GM18517 (cell line): ENCODE results near the gene ALG6.
"Not testable (repeated sequence)": the region's sequence is repeated elsewhere in the genome, so short reads cannot be mapped to it uniquely, and the experiment has no call there.

Experiments
- ATAC-seq: cut with Tn5 transposase; IDR thresholded peaks from one replicate; pipeline ENCODE4 v1.9.1; 2021; ENCODE audit warnings: mild to moderate bottlenecking, moderate library complexity; ENCODE audit not compliant: unreplicated experiment

Gene ALG6

DNA sequence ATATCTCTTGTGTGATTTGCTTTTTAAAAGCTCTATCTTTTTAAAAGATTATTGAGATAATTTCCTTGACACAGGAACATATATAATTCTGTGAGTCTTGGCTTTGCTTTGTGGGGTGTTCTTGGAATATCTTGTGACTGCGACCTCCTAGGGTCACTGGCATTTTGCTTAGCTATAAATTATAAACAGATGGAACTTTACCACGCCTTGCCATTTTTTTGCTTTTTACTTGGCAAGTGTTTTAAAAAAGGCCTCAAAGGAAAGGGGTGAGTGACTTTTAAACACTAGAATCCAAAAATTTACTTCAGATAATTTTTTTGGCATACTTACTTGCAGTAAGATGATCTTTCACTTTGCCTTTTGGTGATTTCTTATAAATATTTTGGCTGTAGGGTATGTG, 43.6 kb downstream of the ALG6 start:
- no peak for ATAC-seq

DNA sequence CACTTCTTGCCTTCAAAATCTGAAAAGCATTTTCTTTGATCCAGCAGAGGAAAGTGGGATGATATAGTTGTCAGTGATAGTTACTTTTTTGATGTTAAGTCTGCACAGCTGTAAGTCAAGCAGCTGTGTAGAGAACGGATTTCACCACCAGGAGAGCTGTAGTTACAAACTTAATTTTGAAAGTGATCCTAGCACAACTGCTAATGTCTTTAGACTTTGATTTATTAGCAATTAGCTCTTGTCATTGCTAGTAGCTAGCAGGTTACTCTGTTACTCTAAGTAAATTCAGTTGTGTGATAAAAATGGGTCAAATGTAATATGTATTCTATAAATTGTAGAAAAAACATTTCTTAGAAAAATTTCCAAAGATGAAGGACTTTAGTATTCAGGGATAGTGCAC, 46.0 kb downstream of the ALG6 start:
- ATAC-seq: no peak

DNA sequence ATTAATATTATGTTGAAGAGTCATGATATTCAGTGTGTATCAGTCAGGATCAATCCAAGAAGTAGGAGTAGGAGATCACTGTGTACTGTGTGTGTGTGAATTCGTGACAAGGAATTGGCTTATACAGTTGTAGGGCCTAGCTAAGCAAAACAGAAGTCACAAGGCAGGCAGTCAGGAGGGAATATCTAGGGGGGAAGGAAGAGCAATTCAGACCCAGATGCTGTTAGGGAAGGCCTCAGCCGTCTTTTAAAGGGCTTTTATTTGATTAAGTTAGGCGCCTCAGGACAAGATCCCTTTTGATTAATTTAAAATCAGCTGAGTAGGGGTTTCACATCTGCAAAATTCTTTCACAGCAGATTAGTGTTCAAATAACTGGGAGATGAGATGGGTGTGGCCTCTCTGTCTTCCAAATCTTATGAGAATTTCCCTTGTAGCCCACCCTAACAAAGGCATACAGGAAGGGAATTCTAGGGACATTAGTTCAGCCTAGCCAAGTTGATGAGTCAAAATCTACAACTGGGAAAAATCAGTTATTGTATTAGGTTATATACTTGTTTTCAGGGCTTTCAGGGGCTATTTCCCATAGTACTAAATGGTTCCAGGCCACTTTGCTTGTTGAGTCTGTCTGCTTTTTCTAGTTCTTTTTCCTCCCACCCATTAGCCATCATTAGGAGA, 47.4 kb downstream of the ALG6 start:
- ATAC-seq: no peak

DNA sequence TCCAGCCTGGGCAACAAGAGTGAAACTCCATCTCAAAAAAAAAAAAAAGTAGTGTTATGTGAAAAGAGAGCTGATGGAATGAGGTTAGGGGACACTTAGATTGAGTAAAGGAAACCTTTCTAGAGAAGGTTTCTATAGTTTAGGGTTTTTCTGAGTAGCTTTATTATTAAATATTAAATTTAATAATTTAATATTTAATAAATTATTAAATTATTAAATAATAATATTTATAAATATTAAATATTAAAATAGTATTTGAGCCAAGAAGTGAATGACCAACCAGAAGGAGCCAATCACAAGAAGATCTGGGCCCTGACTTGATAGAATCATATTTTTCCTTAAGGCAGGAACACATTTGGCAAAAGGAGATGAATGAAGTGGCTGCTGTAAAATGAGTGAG, 50.7 kb downstream of the ALG6 start:
- ATAC-seq: no peak

DNA sequence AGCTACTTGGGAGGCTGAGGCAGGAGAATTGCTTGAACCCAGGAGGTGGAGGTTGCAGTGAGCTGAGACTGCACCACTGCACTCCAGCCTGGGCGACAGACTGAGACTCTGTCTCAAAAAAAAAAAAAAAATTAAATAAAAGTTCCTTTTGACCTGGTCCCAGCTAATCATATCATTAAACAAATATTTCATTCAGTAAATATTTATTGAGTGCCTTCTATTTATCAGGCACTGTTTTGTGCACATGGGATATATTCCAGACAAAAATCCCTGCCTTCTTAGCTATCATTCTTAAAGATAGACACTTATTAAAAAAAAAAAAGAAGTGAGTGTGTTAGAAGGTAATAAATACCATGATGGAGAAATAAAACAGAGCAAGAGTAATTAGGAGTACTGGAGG, 53.3 kb downstream of the ALG6 start:
- ATAC-seq: not testable (repeated sequence)

DNA sequence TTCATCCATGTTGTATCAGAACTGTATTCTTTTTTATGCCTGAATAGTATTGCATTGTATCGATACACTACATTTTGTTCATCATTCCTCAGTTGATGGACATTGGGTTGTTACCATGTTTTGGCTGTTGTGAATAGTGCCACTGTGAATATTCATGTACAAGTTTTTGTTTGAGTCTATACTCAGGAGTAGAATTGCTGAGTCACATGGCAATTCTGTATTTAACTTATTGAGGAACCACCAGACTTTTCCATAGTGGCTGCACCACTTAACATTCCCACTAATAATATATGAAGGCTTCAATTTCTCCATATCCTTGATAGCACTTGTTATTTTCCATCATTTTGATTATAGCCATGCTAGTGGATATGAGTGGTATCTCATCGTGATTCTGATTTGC, 56.2 kb downstream of the ALG6 start:
- ATAC-seq: no peak

DNA sequence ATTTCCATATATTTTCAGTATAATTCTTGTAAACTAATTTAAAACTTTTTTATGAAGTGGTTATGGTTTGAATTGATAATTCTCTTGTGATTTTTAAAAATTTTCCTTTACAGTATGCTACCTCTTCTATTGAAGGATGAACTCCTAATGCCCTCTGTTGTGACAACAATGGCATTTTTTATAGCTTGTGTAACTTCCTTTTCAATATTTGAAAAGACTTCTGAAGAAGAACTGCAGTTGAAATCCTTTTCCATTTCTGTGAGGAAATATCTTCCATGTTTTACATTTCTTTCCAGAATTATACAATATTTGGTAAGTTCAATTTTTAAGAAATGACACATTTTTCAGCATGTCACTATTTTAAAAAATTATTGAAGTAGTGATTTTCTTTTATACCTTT, 61.4 kb downstream of the ALG6 start:
- no peak for ATAC-seq

DNA sequence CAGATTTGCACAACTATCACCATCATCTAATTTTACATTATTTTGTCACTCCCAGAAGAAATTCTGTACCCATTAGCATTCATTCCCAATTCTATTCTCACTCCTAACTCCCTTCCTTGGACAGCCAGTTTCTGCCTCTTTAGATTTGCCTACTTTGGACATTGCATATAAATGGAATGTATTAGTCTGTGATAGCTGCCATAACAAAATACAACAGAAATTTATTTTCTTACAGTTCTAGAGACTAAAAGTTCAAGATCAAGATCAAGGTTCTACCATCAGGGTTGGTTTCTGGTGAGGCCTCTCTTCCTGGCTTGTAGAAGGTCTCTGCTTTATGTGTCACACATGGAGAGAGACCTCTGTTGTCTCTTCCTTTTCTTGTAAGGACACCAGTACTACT, 61.9 kb downstream of the ALG6 start:
- ATAC-seq: no peak

DNA sequence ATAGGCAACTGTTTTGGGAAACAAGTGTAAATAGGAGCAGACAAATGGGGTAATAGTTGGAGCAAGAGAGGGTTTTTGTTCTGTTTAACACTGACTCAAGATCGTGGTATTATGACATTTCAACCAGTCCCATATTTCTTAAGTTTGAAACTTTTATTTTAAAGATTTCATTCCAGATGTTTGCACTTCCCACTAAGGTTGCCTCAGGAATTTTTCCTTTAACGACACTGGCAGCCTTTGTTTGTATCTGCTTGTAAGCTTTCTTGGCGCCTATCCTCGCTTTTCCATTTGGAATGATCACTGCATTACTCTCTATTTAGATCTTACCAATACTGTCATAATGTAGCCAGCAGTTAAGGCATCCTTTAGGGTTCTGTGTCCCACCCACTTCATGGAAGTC, 67.7 kb downstream of the ALG6 start:
- ATAC-seq: no peak

DNA sequence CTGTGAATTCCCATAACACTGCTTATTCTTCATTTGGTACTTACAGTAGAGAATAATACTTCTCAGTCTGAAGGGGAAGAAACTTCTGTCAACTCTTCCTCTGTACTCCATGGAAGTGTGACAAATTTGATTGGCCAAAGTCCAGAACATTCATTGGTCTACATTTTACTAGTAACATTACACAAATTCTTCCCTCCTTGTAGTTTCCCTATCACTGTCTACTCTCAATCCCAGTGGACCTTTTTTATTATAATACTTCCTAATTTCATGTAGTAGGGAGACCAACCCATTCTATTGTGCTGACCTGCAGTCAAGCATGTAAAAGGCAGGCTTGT, 74.7 kb downstream of the ALG6 start:
- no peak for ATAC-seq

DNA sequence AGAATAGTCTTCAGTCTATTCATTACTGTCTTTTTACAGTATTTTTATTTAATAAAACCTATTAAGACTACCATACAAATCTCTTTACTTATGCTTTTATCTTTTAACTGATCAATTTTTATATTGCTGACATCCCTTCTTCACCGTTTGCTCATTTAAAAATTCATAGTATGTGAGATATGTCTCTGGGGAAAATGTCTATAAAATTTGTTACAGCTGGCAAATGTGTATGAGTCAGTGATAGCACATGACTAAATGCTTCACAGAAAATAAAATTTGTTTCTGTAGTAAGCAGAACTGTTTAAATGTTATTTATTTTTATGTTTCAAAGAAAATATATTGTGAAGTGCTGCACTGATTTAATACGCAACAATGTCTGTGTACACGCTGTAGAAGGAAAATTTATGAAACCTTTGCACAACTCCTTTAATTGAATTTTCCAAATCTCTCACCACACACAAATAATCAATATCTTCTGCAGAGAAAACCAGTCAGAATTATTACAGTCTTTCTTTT, 81.4 kb downstream of the ALG6 start:
- ATAC-seq: no peak

DNA sequence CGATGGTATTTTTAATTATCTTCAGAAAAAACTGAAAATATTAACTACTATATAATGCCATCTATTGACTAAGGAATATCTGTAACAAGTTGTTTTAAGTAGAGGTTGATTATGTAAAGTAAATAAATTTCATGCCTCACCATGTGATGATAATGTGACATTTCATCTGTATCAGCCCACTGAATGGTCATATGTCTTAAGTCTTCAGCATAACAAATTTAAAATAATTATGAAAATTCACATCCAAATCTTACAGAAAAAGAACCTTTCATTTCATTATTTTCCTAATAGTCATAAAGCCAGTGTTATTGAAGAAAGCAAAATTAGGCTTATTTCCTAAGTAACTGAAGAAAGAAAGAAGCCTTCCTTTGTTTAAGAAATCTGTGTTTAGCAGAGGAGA, 83.0 kb downstream of the ALG6 start:
- no peak for ATAC-seq

DNA sequence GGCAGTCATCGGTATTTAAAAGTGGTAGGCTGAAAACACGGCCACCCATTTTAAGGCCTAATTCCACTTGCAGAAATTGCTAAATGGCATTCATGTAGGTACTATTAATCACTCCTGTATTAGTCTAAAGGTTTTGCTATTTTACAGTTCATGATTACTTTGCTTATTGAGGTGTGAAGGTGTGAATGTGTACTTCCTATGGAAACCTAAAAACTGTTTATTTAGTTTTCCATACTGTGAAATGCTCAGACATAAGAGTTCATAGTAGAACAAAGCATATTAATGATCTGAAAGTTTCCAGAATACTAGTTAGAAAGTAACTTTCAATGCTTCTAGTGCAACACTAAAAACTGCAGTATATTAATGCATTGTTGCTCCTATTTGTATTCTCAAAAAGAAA, 85.8 kb downstream of the ALG6 start:
- ATAC-seq: no peak

DNA sequence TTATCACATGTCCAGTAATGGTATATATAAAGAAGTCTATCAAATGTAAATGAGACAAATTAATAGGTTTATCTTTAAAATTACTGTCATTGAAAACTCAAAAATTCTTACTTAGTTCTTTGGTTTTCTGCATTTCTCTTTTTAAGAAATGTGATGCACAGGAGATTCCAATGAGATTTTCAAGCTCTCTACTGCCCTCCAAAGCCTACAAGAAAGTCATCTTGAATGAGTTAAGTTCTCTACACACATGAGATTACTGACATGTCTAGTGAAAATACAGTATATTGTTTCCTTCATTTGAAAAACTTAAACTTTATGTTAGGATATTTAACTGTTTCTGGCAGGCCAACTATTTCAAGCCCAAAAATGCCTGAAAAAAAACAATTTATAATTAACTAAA, 86.8 kb downstream of the ALG6 start:
- no peak for ATAC-seq

DNA sequence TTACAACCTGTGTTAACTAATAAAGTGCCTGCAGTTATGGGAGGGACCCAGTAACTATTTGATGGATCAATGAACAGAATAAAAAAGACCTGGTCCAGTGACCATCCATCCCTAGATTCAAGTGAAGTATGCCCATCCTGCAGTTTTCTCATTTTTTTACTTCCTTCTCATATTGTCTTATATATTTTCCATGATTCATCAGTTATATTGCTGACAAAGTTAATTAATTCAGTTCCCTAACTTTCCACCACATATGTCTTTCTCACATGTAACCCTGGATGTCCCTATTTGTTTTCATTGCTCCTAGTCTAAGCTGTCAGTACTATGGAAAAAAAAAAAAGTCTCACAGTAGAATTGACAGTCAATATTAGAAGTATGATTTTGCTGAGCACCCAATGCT, 91.3 kb downstream of the ALG6 start:
- ATAC-seq: no peak

DNA sequence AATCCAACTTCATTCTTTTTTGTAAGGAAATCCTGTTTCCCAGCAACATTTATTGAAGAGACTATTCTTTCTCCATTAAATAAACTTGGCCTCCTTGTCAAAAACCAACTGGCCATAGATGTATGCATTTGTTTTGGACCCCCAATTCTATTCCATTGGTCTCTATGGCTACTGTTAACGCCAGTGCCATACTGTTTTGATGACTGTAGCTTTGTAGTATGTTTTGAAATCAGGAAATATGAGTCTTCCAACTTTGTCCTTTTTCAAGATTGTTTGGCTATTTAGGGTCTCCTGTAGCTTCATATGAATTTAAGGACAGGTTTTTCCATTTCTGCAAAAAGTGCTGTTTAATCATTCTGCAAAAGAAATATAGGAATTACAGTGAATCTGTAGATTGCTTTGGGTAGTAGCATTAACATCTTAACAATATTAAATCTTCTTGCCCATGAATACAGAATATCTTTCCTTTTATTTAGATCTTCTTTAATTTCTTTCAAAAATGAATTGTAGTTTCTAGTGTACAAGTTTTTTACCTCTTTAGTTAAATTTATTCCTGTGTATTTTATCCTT, 94.3 kb downstream of the ALG6 start:
- no peak for ATAC-seq

DNA sequence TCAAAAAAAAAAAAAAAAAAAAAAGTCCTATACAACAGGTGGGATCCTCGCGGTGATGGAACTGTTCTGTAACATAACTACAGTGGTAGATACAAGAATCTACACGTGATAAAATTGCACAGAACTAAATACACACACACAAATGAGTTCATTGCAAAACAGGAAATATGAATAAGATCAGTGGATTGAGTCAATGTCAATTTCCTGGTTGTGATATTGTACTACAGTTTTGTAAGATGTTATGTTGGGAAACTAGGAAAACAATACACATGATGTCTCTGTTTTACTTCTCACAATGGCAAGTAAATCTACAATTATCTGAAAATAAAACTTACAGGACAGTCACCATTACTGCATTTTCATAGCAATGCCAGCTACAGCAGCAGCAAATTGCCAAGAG, 95.8 kb downstream of the ALG6 start:
- ATAC-seq: no peak

DNA sequence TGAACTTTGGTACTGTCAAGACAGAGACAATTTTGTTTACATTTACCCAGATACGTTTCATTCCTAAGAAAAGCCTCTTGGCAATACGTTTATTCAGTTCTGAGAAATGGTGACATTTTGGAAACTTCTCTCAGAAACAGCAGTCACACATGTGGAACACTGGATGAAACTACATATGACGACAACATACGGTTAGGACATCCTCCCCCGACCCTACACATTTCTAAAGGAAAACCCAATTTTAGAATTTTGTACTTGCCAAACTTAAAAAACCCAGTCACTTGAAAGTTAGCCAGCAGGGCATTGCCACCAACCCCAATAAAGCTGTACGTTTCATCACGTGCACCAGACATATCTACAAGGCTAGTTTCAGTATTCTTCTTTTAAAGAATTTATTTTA, 98.8 kb downstream of the ALG6 start:
- no peak for ATAC-seq

DNA sequence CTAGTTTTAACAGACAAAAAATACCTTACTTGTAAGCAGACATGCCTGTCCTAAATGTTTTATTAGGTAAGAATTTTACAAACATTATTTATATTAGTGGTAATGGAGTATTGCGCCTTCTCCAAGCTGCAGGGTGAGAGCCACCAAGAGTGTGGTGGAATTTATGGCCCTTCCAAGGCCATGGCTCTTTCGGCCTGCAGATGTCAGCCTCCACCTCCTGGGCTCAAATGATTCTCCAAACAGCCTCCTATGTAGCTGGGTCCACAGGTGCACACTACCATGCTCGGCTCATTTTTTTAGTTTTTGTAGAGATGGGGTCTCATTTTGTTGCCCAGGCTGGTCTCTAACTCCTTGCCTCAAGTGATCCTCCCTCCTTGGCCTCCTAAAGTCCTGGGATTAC, 99.3 kb downstream of the ALG6 start:
- ATAC-seq: no peak

DNA sequence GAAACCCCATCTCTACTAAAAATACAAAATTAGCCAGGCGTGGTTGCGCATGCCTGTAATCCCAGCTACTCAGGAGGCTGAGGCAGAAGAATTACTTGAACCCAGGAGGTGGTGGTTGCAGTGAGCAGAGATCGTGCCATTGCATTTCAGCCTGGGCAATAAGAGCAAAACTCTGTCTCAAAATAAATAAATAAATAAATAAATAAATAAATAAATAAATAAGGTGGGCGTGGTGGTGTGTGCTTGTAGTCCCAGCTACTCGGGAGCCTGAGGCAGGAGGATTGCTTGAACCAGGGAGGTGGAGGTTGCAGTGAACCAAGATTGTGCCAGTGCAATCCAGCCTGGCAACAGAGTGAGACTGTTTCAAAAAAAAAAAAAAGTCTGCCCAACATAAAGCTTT, 101.3 kb downstream of the ALG6 start:
- not testable (repeated sequence) for ATAC-seq

DNA sequence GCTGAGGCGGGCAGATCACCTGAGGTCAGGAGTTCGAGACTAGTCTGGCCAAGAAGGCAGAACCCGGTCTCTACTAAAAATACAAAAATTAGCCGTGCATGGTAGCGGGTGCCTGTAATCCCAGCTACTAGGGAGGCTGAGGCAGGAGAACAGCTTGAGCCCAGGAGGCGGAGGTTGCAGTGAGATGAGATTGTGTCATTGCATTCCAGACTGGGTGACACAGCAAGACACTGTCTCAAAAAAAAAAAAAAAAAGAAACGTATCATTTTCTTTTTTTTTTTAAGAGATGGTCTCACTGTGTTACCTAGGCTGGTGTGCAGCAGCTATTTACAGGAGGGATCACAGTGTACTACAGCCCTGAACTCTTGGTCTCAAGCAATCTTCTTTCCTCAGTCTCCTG, 108.3 kb downstream of the ALG6 start:
- ATAC-seq: no peak

DNA sequence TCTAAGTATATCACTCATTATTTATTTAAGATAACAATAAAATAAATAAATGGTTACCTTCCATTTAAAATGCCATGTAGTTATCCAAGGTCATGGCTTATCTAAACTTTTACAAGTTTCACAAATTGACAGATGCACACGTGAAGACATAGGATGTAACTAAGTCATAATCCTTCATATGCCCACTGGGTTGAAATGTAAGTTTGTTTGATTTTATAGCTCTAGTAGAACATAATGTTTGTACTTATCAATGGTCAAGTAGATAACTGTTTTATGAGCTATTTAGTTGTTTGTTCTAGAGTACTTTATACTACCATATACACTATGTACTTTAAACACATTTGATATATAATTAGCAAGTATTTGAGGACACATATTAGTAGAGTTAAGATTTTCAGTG, 112.6 kb downstream of the ALG6 start:
- no peak for ATAC-seq

DNA sequence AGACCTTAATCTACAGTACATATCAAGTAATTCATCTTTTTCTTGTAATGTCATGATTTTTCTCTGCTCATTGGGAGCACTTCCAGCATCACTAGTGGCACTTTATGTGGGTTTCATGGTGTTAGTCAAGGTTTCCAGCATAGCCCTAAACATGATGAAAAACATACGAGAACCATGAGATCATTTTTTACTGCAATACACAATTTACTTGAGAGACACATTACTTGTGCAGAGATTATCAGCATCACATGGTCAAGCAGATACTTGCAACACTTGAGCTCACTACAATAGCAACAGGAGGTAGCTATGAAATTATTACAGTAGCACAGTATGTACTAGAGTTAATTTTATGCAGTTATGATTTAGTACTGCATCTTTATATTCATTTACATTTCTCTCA, 119.2 kb downstream of the ALG6 start:
- no peak for ATAC-seq
